SU-DHL-6 (cell line): ENCODE measurements around the gene SKAP2.

Experiments used
- CTCF ChIP-seq: fragments of 200-600 bp; sonication (generic); IDR thresholded peaks from one replicate; pipeline ENCODE4 v1.5.1; 2017; ENCODE audit warnings: antibody characterized with exemption, mild to moderate bottlenecking, low read length, moderate library complexity; ENCODE audit not compliant: insufficient read depth, poor library complexity, severe bottlenecking
- EZH2phosphoT487 ChIP-seq: fragments of 200-600 bp; sonication (generic), shearing (Covaris generic); conservative IDR thresholded peaks from 2 replicates; pipeline ENCODE4 v1.6.1; 2018; ENCODE audit warnings: mild to moderate bottlenecking, antibody characterized with exemption, low read length, moderate library complexity, mixed read lengths

GRCh38 chr7:26854876-26855855, 9.2 kb downstream of the SKAP2 start:
- no peak for TF ChIP-seq CTCF
- TF ChIP-seq EZH2phosphoT487 = no peak
